GM12801 (cell line): ENCODE measurements around the gene CARMIL1.

Experiments
- CTCF ChIP-seq: IDR thresholded peaks from one replicate; pipeline ENCODE4 v1.5.1; 2011; ENCODE audit warnings: control low read depth; ENCODE audit not compliant: insufficient read length; ENCODE audit errors: extremely low read depth

Gene CARMIL1

GRCh38 chr6:25448965-25449538 lies 169.9 kb downstream of the CARMIL1 start:
- TF ChIP-seq CTCF = no peak

- TF ChIP-seq CTCF = no peak
These were observed 170.6 kb downstream of the CARMIL1 start for GRCh38 chr6:25449774-25450173.

- no peak for TF ChIP-seq CTCF
These were observed 171.5 kb downstream of the CARMIL1 start for GRCh38 chr6:25450469-25451198.

- no peak for TF ChIP-seq CTCF
These were observed 172.9 kb downstream of the CARMIL1 start for GRCh38 chr6:25452031-25452430.

- no peak for TF ChIP-seq CTCF
These were observed 174.1 kb downstream of the CARMIL1 start for GRCh38 chr6:25453288-25453687.

GRCh38 chr6:25454136-25454535 lies 175.0 kb downstream of the CARMIL1 start:
- TF ChIP-seq CTCF = no peak

GRCh38 chr6:25456249-25457040 lies 177.3 kb downstream of the CARMIL1 start:
- no peak for TF ChIP-seq CTCF
